KMS-11 (cell line): ENCODE results near the gene GLIS1.

Source experiments
- H2AFZ ChIP-seq: fragments of 200-600 bp; sonication (generic); 2 replicates; pipeline ENCODE4 v1.6.1; 2016; ENCODE audit warnings: antibody characterized with exemption, mixed run types, low read depth
- H3K27ac ChIP-seq: fragments of 200-600 bp; sonication (generic); 2 replicates; pipeline ENCODE4 v1.6.1; 2016; ENCODE audit warnings: mild to moderate bottlenecking, mixed run types
- H3K27me3 ChIP-seq: fragments of 200-600 bp; sonication (generic); 2 replicates; pipeline ENCODE4 v1.6.1; 2017; ENCODE audit warnings: mild to moderate bottlenecking, low read depth, mixed run types, moderate library complexity; ENCODE audit not compliant: insufficient read depth
- H3K36me3 ChIP-seq: fragments of 200-600 bp; sonication (generic); 2 replicates; pipeline ENCODE4 v1.6.1; 2017; ENCODE audit warnings: mild to moderate bottlenecking, mixed run types; ENCODE audit not compliant: insufficient read depth
- H3K4me1 ChIP-seq: fragments of 200-600 bp; sonication (generic); 2 replicates; pipeline ENCODE4 v1.6.1; 2016; ENCODE audit warnings: mild to moderate bottlenecking, low read depth, mixed run types; ENCODE audit not compliant: poor library complexity, severe bottlenecking
- H3K4me2 ChIP-seq: fragments of 200-600 bp; sonication (generic); 2 replicates; pipeline ENCODE4 v1.7.0; 2016; ENCODE audit warnings: mild to moderate bottlenecking, mixed run types
- H3K4me3 ChIP-seq: fragments of 200-600 bp; sonication (generic); IDR thresholded peaks from 2 replicates; pipeline ENCODE4 v1.6.1; 2017; ENCODE audit warnings: low read depth, low read length, mixed read lengths; ENCODE audit not compliant: insufficient read depth
- H3K79me2 ChIP-seq: fragments of 200-600 bp; sonication (generic); 2 replicates; pipeline ENCODE4 v1.6.1; 2016; ENCODE audit warnings: low read depth, mixed run types; ENCODE audit not compliant: insufficient read depth
- H3K9ac ChIP-seq: fragments of 200-600 bp; sonication (generic); 2 replicates; pipeline ENCODE4 v1.6.1; 2016; ENCODE audit warnings: mild to moderate bottlenecking, mixed run types
- H4K20me1 ChIP-seq: fragments of 200-600 bp; sonication (generic); 2 replicates; pipeline ENCODE4 v1.6.1; 2016; ENCODE audit warnings: mild to moderate bottlenecking, mixed run types; ENCODE audit not compliant: insufficient read depth
- CTCF ChIP-seq: fragments of 200-600 bp; sonication (generic); conservative IDR thresholded peaks from 2 replicates; pipeline ENCODE4 v1.6.1; 2017; ENCODE audit warnings: low read depth, mild to moderate bottlenecking, antibody characterized with exemption, low read length, moderate library complexity, mixed read lengths

Gene GLIS1

DNA sequence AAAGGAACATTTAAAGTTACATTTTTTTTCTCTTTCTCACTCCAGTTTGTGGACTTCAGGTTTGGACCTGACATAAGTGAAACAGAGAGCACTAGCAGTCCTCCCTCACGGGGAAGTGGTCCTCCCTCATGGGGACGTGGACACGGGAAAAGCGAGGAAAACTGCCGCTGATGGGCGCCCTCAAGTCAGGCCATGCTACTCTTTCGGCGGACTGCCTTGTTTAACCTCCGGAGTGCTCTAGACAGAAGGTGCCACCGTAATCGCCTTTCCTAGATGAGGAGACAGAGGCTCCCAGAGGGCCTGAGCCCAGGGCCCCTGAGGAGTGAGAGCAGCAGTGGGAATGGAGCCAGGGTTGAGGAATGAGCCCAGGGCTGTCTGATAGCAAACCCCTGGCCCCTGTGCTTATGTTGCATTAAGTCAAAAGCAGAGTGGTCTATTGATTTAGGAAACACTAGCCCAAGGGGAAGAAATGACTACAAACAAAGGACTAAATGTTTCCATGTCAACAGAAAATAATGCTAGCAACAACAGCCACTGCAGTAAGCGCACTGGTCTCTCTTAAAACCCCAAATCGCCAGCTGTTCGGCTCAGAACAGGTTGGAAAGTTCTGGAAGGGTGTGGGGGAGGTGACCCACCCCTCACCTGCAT, 195.7 kb downstream of the GLIS1 start:
- H2AFZ ChIP-seq: no peak overlapping the region
- H3K4me1 ChIP-seq: no peaks in the 10 kb centered on the region
- H3K27ac ChIP-seq: no peak overlapping the region
- H3K27me3 ChIP-seq: no peaks in the 10 kb centered on the region
- H3K9ac ChIP-seq: no peak overlapping the region
- H3K4me2 ChIP-seq: no peak overlapping the region
- H3K79me2 ChIP-seq: no peaks in the 10 kb centered on the region
- no peaks in the 10 kb centered on the region for H3K36me3 ChIP-seq
- H3K4me3 ChIP-seq: no peak overlapping the region
- no peaks in the 10 kb centered on the region for H4K20me1 ChIP-seq
- no peak for TF ChIP-seq CTCF

GRCh38 chr1:53542551-53542950, 196.4 kb downstream of the GLIS1 start:
- no peaks in the 10 kb centered on the region for H4K20me1 ChIP-seq
- no peaks in the 10 kb centered on the region for H3K27me3 ChIP-seq
- no peak overlapping the region for H3K27ac ChIP-seq
- H2AFZ ChIP-seq: no peak overlapping the region
- no peaks in the 10 kb centered on the region for H3K79me2 ChIP-seq
- no peaks in the 10 kb centered on the region for H3K4me1 ChIP-seq
- no peak overlapping the region for H3K4me3 ChIP-seq
- H3K4me2 ChIP-seq: no peak overlapping the region
- no peaks in the 10 kb centered on the region for H3K36me3 ChIP-seq
- TF ChIP-seq CTCF: no peak
- H3K9ac ChIP-seq: no peak overlapping the region

DNA sequence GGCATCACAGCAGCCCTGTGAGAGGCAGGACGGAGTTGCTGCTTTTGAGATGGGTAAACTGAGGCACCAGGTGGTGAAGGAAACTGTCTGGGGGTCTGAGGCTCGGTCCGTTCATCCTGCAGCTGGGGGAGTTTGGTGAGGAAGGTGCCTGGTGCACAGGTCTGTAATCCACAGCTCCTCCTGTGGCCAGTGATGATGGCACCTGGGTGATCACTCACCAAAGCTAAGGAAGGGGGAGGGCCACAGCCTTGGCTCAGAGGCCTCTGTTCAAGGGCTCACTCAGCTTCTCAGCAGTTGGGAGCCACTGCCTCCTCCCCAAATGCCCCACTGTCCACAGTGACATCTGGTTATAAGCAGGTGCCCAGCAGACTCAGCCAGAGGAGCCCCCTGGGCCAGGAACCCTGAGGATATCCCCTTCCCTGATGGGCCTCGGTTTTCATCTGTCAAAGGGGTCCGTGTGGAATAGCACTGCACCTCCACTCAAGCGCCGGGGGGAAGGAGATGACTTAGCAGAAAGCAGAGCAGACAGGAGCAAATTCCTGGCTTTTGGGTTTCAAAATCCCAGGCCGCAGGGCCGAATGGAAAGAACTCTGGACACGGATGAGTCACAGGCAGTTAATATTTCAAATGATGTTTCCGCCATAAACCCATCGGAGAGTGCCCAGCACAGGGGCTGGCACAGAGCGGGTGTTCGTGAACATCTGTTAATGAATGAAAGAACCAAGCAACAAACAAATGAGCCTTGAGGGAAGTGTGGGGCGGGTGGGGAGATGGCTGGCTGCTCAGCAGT, 197.0 kb downstream of the GLIS1 start:
- Histone ChIP-seq H3K4me3 (no peak overlapping the region), H3K79me2 (no peaks in the 10 kb centered on the region), H3K36me3 (no peaks in the 10 kb centered on the region), H3K27ac (no peak overlapping the region), H2AFZ (no peak overlapping the region), H3K9ac (no peak overlapping the region), H3K4me2 (no peak overlapping the region), H3K4me1 (no peaks in the 10 kb centered on the region), H4K20me1 (no peaks in the 10 kb centered on the region), H3K27me3 (no peaks in the 10 kb centered on the region)
- TF ChIP-seq CTCF: no peak

- H3K9ac ChIP-seq: no peak overlapping the region
- no peak overlapping the region for H3K4me3 ChIP-seq
- no peak overlapping the region for H2AFZ ChIP-seq
- H4K20me1 ChIP-seq: no peaks in the 10 kb centered on the region
- H3K36me3 ChIP-seq: no peaks in the 10 kb centered on the region
- H3K27ac ChIP-seq: no peak overlapping the region
- no peaks in the 10 kb centered on the region for H3K4me1 ChIP-seq
- no peaks in the 10 kb centered on the region for H3K27me3 ChIP-seq
- TF ChIP-seq CTCF: no peak
- H3K79me2 ChIP-seq: no peaks in the 10 kb centered on the region
- no peak overlapping the region for H3K4me2 ChIP-seq
Measured at GRCh38 chr1:53541263-53541625, 197.7 kb downstream of the GLIS1 start.
